Astrocyte (in vitro differentiated cells and primary cell): Measurements from ENCODE around the gene PAPOLB. TPM values are rescaled to one million over a fixed set of nuclear protein-coding genes. Genes with fewer than 3 reads are reported as not detected.

Experiments used
- DNase-seq: peaks from one replicate; pipeline ENCODE4 v3.0.0-alpha.2; 2010; ENCODE audit warnings: low read depth
- FAIRE-seq: peaks from 2 replicates; lab custom pipeline; 2011; peaks lifted over from hg19 to GRCh38; lab: Jason Lieb, UNC
- H2AFZ ChIP-seq: 2 replicates; pipeline ENCODE4 v1.6.0; 2012; ENCODE audit warnings: low read depth, low read length, inconsistent platforms
- H3K27ac ChIP-seq: 2 replicates; pipeline ENCODE4 v1.5.1; 2011; ENCODE audit warnings: low read depth, low read length, inconsistent platforms
- H3K27me3 ChIP-seq: 2 replicates; pipeline ENCODE4 v1.6.0; 2011; ENCODE audit warnings: low read length, inconsistent platforms; ENCODE audit not compliant: insufficient read depth
- H3K36me3 ChIP-seq: 2 replicates; pipeline ENCODE4 v1.5.1; 2011; ENCODE audit warnings: low read length, inconsistent platforms; ENCODE audit not compliant: insufficient read depth
- H3K4me1 ChIP-seq: 2 replicates; pipeline ENCODE4 v1.5.1; 2011; ENCODE audit warnings: low read length, inconsistent platforms; ENCODE audit not compliant: insufficient read depth
- H3K4me2 ChIP-seq: 2 replicates; pipeline ENCODE4 v1.6.0; 2012; ENCODE audit warnings: low read length, inconsistent platforms
- H3K4me3 ChIP-seq: 2 replicates; pipeline ENCODE4 v1.5.1; 2011; ENCODE audit warnings: low read depth, mild to moderate bottlenecking, low read length, inconsistent platforms; ENCODE audit not compliant: insufficient read depth
- H3K79me2 ChIP-seq: 2 replicates; pipeline ENCODE4 v1.6.0; 2012; ENCODE audit warnings: mild to moderate bottlenecking, low read length, inconsistent platforms; ENCODE audit not compliant: insufficient read depth
- H3K9ac ChIP-seq: 2 replicates; pipeline ENCODE4 v1.6.0; 2012; ENCODE audit warnings: mild to moderate bottlenecking, low read length, inconsistent platforms
- H3K9me3 ChIP-seq: 2 replicates; pipeline ENCODE4 v1.5.1; 2012; ENCODE audit warnings: low read depth, mild to moderate bottlenecking, low read length, inconsistent platforms; ENCODE audit not compliant: insufficient read depth
- H4K20me1 ChIP-seq: 2 replicates; pipeline ENCODE4 v1.6.0; 2012; ENCODE audit warnings: low read length, inconsistent platforms; ENCODE audit not compliant: insufficient read depth
- H3K27ac Mint-ChIP-seq: one replicate; pipeline ENCODE4 v1.8.0; 2021; ENCODE audit warnings: mild to moderate bottlenecking, mixed read lengths; ENCODE audit not compliant: unreplicated experiment
- H3K27me3 Mint-ChIP-seq: one replicate; pipeline ENCODE4 v1.8.0; 2021; ENCODE audit warnings: low read depth, mixed read lengths; ENCODE audit not compliant: unreplicated experiment
- H3K36me3 Mint-ChIP-seq: one replicate; pipeline ENCODE4 v1.8.0; 2021; ENCODE audit warnings: low read depth, mixed read lengths; ENCODE audit not compliant: unreplicated experiment
- H3K4me1 Mint-ChIP-seq: one replicate; pipeline ENCODE4 v1.8.0; 2021; ENCODE audit warnings: low read depth, mixed read lengths; ENCODE audit not compliant: unreplicated experiment
- H3K4me3 Mint-ChIP-seq: one replicate; pipeline ENCODE4 v1.8.0; 2021; ENCODE audit warnings: mild to moderate bottlenecking, moderate library complexity, mixed read lengths; ENCODE audit not compliant: unreplicated experiment
- H3K9me3 Mint-ChIP-seq: one replicate; pipeline ENCODE4 v1.8.0; 2021; ENCODE audit warnings: mild to moderate bottlenecking, mixed read lengths; ENCODE audit not compliant: unreplicated experiment
- EZH2 ChIP-seq: IDR thresholded peaks from 2 replicates; pipeline ENCODE4 v1.6.1; 2012; ENCODE audit warnings: mild to moderate bottlenecking, low read length, inconsistent platforms; ENCODE audit not compliant: insufficient read depth
- total RNA-seq: library from RNA; stranded (reverse); gene quantifications from 2 replicates; pipeline ENCODE4 v1.2.1, GENCODE V29; 2021
- TF ChIP-seq, protein P1 (sequence below): IDR thresholded peaks from 2 replicates; pipeline ENCODE4 v1.5.1; 2011; ENCODE audit warnings: low read depth, mild to moderate bottlenecking, inconsistent platforms, low read length, moderate library complexity; ENCODE audit not compliant: insufficient read depth

PAPOLB gene
- total RNA-seq, 1 donor from 2014 or later = not detected

DNA sequence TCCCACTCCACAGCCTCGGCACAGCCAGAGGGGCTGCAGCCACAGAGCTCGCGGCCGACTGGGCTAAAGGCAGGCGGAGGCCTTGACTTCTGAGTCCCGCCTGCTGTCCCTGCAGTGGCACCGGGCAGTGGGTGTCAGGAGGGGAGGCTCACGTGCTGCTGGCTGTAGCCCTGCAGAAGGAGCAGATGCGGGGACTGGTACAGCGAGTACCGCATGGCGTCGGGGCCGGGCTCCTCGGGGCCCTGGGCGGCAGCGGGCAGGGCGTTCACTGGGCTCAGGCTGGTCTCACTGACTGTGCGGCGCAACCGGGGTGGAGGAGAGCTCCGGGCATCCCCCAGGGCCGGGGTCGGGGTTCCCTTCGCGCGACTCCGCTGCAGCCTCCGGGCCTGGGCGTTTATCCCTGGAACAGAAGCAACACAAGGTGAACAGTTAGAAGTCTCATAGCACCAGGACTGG, 25.6 kb downstream of the PAPOLB start:
- no peak overlapping the region for H3K4me3 Mint-ChIP-seq

DNA sequence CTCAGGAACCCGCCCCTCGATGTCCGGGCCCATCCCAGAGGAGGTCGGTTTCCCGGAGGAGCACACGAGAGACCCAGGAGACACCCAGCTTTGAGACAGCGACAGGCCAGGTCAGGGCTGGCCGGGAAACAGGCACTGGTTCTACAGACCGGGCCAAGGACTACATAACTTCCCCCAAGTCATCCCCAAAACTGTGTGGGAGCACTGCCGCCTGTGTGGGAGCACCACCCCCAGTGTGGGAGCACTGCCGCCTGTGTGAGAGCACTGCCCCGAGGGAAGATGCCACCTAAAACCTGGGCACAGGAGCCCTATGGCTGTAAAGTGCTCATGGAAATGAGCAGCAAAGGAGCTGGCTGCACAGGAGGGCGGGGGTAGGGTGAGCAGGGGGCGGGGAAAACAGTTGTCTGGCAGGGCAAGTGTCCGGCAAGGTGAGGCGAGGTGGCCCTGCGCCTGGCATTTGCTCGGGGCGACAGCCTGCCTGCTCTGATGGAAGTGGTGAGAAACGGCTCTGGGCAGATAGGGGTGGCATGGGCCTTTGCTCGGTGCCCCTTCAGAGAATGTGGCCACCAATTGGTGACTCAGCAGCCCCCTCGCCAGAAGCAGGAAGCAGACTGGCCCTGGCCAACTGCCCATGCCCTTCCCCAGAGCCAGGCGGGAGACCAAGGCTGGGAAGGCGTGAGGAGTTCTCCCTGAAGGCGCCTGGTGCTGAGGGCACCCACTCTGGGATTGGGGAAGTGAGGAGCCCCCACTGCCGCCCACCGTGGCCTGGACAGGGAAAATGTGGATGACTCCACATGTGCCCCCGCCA, 26.2 kb downstream of the PAPOLB start:
- no peak overlapping the region for H3K9ac ChIP-seq
- H3K27ac Mint-ChIP-seq = no peak overlapping the region
- H3K4me1 ChIP-seq = no peaks in the 10 kb centered on the region
- DNase-seq (no peak), FAIRE-seq (no peak)
- no peak overlapping the region for H3K4me3 Mint-ChIP-seq
- no peaks in the 10 kb centered on the region for H3K9me3 ChIP-seq
- H3K4me3 ChIP-seq = no peak overlapping the region
- H3K4me2 ChIP-seq = no peak overlapping the region
- TF ChIP-seq, protein P1, sequence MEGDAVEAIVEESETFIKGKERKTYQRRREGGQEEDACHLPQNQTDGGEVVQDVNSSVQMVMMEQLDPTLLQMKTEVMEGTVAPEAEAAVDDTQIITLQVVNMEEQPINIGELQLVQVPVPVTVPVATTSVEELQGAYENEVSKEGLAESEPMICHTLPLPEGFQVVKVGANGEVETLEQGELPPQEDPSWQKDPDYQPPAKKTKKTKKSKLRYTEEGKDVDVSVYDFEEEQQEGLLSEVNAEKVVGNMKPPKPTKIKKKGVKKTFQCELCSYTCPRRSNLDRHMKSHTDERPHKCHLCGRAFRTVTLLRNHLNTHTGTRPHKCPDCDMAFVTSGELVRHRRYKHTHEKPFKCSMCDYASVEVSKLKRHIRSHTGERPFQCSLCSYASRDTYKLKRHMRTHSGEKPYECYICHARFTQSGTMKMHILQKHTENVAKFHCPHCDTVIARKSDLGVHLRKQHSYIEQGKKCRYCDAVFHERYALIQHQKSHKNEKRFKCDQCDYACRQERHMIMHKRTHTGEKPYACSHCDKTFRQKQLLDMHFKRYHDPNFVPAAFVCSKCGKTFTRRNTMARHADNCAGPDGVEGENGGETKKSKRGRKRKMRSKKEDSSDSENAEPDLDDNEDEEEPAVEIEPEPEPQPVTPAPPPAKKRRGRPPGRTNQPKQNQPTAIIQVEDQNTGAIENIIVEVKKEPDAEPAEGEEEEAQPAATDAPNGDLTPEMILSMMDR = no peak
- no peak for TF ChIP-seq EZH2
- H3K36me3 ChIP-seq = no peaks in the 10 kb centered on the region
- H3K79me2 ChIP-seq = no peaks in the 10 kb centered on the region
- no peak overlapping the region for H2AFZ ChIP-seq
- peaks cover 12% of the 10 kb centered on the region for H3K27me3 Mint-ChIP-seq
- H3K27me3 ChIP-seq = no peaks in the 10 kb centered on the region
- no peaks in the 10 kb centered on the region for H3K9me3 Mint-ChIP-seq
- peaks cover 6% of the 10 kb centered on the region for H3K4me1 Mint-ChIP-seq
- H3K36me3 Mint-ChIP-seq = no peaks in the 10 kb centered on the region
- no peak overlapping the region for H3K27ac ChIP-seq
- no peaks in the 10 kb centered on the region for H4K20me1 ChIP-seq

More for the DNA sequence above, 25.6 kb downstream of the PAPOLB start:
- no peaks in the 10 kb centered on the region for H4K20me1 ChIP-seq
- Mint-ChIP-seq H3K9me3 (no peaks in the 10 kb centered on the region), H3K27ac (no peak overlapping the region), H3K36me3 (no peaks in the 10 kb centered on the region), H3K4me1 (peaks cover 6% of the 10 kb centered on the region), H3K27me3 (peaks cover 12% of the 10 kb centered on the region)
- no peak overlapping the region for H3K9ac ChIP-seq
- no peak overlapping the region for H2AFZ ChIP-seq
- H3K9me3 ChIP-seq = no peaks in the 10 kb centered on the region
- H3K36me3 ChIP-seq = no peaks in the 10 kb centered on the region
- FAIRE-seq (no peak), DNase-seq (no peak)
- no peak overlapping the region for H3K4me3 ChIP-seq
- TF ChIP-seq EZH2 = no peak
- TF ChIP-seq, protein P1 = no peak
- no peak overlapping the region for H3K27ac ChIP-seq
- no peaks in the 10 kb centered on the region for H3K79me2 ChIP-seq
- H3K27me3 ChIP-seq = no peaks in the 10 kb centered on the region
- no peaks in the 10 kb centered on the region for H3K4me1 ChIP-seq
- H3K4me2 ChIP-seq = no peak overlapping the region
